GM19238 (cell line): ENCODE results near the gene DDX51.
"Not testable (repeated sequence)": the region's sequence is repeated elsewhere in the genome, so short reads cannot be mapped to it uniquely, and the experiment has no call there.

Source experiments
- DNase-seq: peaks from one replicate; pipeline ENCODE4 v3.0.0; 2011; ENCODE audit warnings: low spot score; ENCODE audit not compliant: insufficient read length

Gene DDX51

DNA sequence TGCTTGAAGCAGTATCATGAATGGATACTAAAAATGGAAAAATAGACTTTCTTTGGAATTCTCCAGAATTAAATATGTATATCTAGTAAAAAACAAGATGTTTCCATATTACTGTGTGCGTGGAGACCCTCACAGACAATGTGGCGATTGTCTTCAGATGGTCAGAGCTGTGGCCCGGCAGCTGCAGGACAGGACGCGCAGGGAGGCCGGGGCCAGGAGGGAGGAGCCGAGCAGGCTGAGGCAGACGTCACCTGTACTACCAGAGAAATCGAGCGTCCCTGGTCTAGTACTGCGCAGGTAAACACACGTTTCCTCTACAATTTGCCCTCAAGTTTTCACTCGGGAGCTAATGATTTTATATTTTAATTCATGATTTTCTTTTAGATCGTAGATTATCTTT, 22.8 kb downstream of the DDX51 start:
- no peak for DNase-seq

DNA sequence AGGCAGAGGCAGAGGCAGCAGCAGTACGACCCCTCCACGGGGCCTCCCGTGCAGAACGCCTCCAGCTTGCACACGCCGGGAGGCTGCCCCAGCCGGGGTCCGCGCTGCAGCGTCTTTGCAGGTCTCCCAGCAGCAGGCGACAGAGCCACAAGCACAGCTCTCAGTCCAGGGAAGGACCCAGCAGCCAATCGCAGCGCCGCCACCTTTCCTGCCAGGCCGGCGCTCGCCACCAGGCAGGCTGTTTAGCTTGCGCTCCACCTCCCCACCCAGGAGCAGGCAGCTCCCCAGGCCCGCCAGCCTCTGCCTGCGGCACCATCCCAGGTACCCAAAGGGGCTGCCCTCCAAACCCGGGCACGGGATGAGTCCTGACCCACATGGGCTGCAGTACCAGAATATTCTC, 25.2 kb downstream of the DDX51 start:
- DNase-seq = no peak

- DNase-seq = no peak
These were observed 26.6 kb downstream of the DDX51 start for GRCh38 chr12:132117558-132117875.

DNA sequence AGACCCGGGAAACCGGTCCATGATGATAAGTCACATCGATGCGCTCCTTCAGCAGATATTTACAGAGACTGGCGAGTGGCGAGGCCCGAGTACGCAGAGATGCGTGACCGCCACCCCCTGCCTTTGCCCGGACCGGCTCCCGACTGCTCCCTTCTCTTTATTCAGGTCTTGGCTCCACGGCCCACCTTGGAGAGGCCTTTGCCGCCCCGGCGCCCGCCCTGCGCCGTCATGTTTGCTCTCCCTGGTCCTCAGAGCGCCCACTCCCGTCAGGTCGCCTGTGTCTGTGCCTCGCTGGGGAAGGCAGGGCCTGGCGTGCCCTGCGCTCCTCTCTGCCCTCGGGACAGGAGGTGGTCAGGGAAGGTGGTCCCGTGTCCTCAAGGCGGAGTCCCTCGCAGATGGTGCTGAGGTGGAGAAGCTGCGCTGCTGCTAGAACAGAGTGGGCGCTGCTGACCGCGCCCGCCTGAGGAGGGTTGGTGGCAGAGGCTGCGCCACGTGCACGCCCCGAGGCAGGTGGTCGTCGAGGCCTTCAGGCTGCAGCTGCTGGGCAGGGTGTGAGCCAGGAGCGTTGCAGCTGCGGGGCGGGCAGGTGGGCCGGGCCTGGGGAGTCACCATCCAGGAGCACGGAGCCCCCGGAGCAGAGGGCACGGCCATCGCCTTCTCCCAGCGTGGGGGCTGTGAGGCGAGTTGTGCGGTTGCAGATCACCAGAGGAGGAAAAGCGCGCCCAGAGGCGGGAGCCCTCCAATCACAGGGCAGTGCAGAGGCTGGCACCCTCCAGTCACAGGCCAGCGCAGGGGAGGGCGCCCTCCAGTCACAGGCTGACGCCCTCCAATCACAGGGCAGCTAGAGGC, 27.2 kb downstream of the DDX51 start:
- DNase-seq = no peak

GRCh38 chr12:132115500-132115899, 28.6 kb downstream of the DDX51 start:
- DNase-seq = no peak

GRCh38 chr12:132114667-132115066, 29.5 kb downstream of the DDX51 start:
- DNase-seq = no peak

DNA sequence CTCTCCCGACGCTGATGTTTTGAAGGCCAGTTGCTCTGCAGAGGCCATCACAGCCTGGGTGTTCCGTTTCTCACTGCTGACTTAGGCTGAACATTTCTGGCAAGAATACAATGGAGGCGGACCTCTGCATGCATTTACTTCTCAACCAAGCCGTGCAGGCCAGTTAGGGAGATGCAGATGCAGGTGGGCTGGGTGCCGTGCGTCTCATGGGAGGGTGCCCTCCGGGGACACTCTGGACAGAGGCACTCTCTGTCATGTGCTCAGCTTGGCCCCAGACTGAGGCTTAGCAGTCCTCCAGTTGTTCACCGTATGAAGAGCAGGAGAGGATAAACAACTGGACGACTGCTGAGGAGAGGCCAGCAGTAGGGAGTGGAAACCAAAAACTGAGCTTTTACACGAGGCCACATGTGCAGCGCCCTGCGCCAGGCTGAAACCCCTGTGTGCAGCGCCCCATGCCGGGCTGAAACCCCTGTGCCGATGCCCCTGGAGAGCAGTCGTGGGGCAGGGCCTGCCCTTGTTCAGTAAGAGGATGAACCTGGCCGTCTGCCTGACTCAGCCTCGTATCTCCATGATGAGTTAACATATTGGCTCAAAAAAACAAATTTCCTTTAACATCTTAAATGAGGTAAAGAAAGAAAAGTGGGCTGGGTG, 32.3 kb downstream of the DDX51 start:
- no peak for DNase-seq

- no peak for DNase-seq
These were observed 33.4 kb downstream of the DDX51 start for GRCh38 chr12:132110677-132111076.

- DNase-seq = no peak
These were observed 34.4 kb downstream of the DDX51 start for GRCh38 chr12:132109741-132110140.

DNA sequence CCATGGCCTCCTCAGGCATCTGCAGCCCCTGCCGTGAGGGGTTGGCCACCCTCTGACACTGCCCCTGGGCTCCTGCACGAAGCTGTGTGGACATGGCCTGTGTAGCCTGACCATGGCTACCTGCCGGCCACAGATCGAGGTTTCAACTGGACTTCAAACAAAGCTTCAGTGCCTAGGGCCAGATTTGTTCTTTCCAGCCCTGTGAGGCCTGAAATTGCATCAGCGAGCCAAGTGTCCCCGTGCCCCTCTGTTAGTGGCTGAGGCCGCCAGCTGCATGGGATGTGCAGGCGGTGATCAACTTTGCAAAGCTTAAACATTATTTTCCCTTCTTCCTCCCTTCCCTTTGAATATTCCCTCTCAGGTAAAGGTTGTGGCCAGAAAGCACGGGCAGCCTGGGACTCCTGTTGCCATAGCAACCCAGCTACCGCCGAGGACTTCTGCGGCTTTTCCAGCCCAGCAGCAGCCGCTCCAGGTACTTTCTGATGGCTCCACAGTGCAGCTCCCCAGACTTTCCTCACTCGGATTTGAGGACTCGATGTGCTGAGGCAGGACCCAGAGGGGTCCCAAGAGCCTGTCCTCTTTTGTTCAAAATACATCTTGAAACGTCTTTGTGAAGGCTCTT, 35.8 kb downstream of the DDX51 start:
- no peak for DNase-seq

DNA sequence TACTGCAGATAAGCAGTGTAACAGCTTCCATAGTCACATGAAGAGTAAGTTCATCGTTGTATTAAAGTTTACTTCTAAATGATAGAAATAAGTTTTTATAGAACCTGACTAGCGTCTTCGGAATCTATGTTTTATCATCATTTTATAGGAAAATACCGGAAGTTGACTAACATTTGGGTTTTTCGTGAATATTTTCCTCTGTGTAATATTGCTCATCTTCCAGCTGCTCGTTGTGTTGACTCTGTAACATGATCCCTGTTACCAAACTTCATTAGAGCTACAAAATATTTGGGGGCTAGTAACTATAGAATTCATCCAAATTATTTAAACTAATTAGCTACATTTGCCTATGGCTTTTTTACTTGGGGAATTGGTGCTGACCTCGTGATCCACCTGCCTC, 37.2 kb downstream of the DDX51 start:
- DNase-seq = no peak

GRCh38 chr12:132105467-132105866, 38.7 kb downstream of the DDX51 start:
- no peak for DNase-seq

- no peak for DNase-seq
These were observed 40.4 kb downstream of the DDX51 start for GRCh38 chr12:132103542-132104308.

GRCh38 chr12:132103072-132103471, 41.0 kb downstream of the DDX51 start:
- not testable (repeated sequence) for DNase-seq

GRCh38 chr12:132102297-132102696, 41.8 kb downstream of the DDX51 start:
- DNase-seq = no peak

- DNase-seq = no peak
These were observed 43.6 kb downstream of the DDX51 start for GRCh38 chr12:132100306-132101065.

GRCh38 chr12:132099739-132100138, 44.4 kb downstream of the DDX51 start:
- DNase-seq = no peak

DNA sequence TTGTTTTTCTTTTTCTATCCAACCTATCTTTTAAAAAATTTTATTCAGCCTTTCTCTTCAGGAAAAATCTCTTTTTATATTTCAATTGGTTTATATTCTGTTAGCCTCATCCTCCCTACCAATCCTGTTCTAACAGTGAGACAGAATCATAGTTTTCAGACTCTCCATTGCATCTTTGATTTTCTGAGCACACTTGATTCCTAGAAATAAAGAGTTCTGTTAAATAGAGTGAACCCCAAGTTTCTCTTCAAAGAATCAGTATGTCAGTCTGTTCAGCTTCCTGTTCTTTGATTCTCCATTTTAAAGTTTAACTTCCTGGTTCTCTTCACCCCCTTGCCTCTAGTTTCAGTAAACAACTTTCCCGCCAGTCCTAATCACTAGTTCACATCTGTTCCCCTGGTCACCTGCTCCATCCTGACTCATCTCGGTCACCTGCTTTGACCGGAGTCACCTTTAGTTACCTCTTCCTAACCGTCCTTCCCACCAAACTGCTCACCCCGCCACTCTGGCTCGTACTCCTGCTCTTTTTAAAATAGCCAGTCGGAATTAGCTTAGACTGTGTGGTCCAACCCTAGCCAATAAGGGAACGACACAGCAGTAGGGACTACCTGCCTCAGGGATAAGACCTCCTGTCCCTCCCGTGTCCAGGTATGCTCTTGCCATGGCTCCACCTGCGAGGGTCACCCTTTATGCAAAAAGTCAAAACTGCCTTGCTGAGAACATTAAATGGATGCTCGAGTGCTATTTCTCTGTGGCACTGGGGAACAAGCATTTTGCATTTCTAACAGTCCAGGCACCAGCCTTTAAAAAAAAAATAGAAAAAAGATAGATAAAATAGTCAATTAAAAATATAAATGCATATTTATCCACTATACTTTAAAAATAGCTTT, 48.4 kb downstream of the DDX51 start:
- no peak for DNase-seq

DNA sequence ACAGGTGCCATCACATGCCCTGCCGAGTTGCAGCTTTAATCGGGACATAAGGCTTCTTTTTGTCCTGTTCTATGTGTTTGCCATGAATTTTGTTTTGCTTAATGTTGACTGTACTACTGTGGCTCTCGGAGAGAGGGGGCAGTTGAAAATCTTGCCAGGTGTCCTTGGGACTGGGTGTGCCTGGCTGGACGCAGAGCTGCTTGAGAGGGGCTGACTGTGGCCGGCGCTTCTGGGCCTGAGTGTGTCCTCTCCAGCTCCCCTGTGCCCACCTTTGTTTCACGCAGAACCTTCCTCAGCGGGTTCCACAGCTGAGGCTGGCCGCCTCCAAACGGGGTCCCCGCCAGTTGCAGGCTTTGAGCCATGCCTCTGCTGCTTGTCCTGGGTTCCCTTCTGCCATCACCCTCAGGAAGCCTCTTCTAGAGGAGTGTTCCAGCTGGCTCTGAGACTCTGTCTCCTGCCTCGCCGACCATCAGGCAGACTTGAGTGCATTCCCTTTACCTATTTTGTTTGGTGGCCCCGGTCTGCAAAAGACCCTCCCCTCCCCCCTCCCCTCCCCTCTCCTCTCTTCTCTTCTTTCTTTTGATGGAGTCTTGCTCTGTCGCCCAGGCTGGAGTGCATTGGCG, 49.7 kb downstream of the DDX51 start:
- no peak for DNase-seq
